K562 (cell line): ENCODE results near the gene GPC2. TPM values are rescaled to one million over a fixed set of nuclear protein-coding genes. Genes with fewer than 3 reads are reported as not detected.
A peak's percentile ranks its signal among the peaks of the same experiment; 100 is the strongest.

ENCODE experiments used
- ATAC-seq: fragments of 200-7000 bp; cut with Tn5 transposase; 3 replicates; pipeline ENCODE4 v1.9.1; 2020; ENCODE audit warnings: moderate library complexity
- BruUV-seq: library from RNA; stranded (reverse); fragments of 400-500 nt; replicated peaks from 2 replicates; lab custom pipeline; 2021; lab: Mats Ljungman, UMichigan
- CTCF ChIA-PET: fragments of 300-600 bp; formaldehyde crosslinking; extraction: SDS; loops from one replicate; lab custom pipeline; 2021; ENCODE audit warnings: low intra/inter-chr PET ratio; lab: Yijun Ruan, JAX
- POLR2A ChIA-PET: fragments of 300-600, 350-650 bp; sonication (Branson Sonifier 250); formaldehyde crosslinking; extraction: SDS; loops from one replicate; lab custom pipeline; 2021; ENCODE audit warnings: antibody characterized with exemption, inconsistent platforms; lab: Yijun Ruan, JAX
- DNase-seq, 4 experiments: peaks; one replicate each; pipeline versions ENCODE4 v3.0.0 to v3.0.0-alpha.2; 2011 to 2018; ENCODE audit warnings: low spot score in 3 of 4, mixed read lengths in 3 of 4; ENCODE audit errors: extremely low read depth in 1 of 4
- FAIRE-seq: peaks from 2 replicates; lab custom pipeline; 2011; peaks lifted over from hg19 to GRCh38; lab: Jason Lieb, UNC
- H2AFZ ChIP-seq: 2 replicates; pipeline ENCODE4 v1.6.0; 2011; ENCODE audit warnings: low read depth, low read length, control low read depth, inconsistent platforms
- H3K27ac ChIP-seq: fragments of 200-600 bp; 3 replicates; pipeline ENCODE4 v1.8.0; 2011; ENCODE audit warnings: low read depth, mild to moderate bottlenecking, control low read depth, inconsistent platforms, low read length, moderate library complexity, mixed read lengths; ENCODE audit errors: extremely low read depth
- H3K27me3 ChIP-seq, 2 experiments: fragments of 300-600 bp in 1 of 2; 2 replicates in 1 of 2; 3 replicates in 1 of 2; pipeline versions ENCODE4 v1.6.0 to v1.8.0; 2011; ENCODE audit warnings: inconsistent platforms in 2 of 2, low read length in 2 of 2, mild to moderate bottlenecking in 1 of 2, mixed read lengths in 1 of 2, moderate library complexity in 1 of 2; ENCODE audit not compliant: control insufficient read depth in 2 of 2, insufficient read depth in 2 of 2
- H3K36me3 ChIP-seq: fragments of 300-600 bp; 3 replicates; pipeline ENCODE4 v1.8.0; 2011; ENCODE audit warnings: mild to moderate bottlenecking, low read length, inconsistent platforms; ENCODE audit not compliant: control insufficient read depth, insufficient read depth
- H3K4me1 ChIP-seq, 2 experiments: fragments of 200-600 bp in 1 of 2; replicated peaks in 1 of 2; 2 replicates in 1 of 2; 3 replicates in 1 of 2; pipeline versions ENCODE4 v1.5.1 to v1.8.0; 2011; ENCODE audit warnings: inconsistent platforms in 2 of 2, low read length in 2 of 2, mild to moderate bottlenecking in 1 of 2, mixed read lengths in 1 of 2, moderate library complexity in 1 of 2; ENCODE audit not compliant: control insufficient read depth in 2 of 2, insufficient read depth in 2 of 2
- H3K4me2 ChIP-seq: 2 replicates; pipeline ENCODE4 v1.6.1; 2011; ENCODE audit warnings: low read length, control low read depth, inconsistent platforms, mixed read lengths; ENCODE audit not compliant: insufficient read depth
- H3K4me3 ChIP-seq: fragments of 200-600 bp; sonication (generic), shearing (Covaris generic); 2 replicates; pipeline ENCODE4 v1.5.1; 2016; ENCODE audit warnings: control low read depth, inconsistent platforms
- H3K79me2 ChIP-seq: fragments of 200-600 bp; 3 replicates; pipeline ENCODE4 v1.8.0; 2011; ENCODE audit warnings: low read length, inconsistent platforms; ENCODE audit not compliant: control insufficient read depth, insufficient read depth
- H3K9ac ChIP-seq, 2 experiments: 2 replicates each; pipeline versions ENCODE4 v1.6.0 to v1.6.1; 2011; ENCODE audit warnings: low read depth in 2 of 2, low read length in 2 of 2, control low read depth in 1 of 2, inconsistent platforms in 1 of 2, mild to moderate bottlenecking in 1 of 2, mixed read lengths in 1 of 2; ENCODE audit not compliant: insufficient read depth in 1 of 2
- H3K9me1 ChIP-seq: one replicate; pipeline ENCODE4 v1.6.0; 2011; ENCODE audit warnings: inconsistent platforms, mild to moderate bottlenecking, low read length, moderate library complexity; ENCODE audit not compliant: control insufficient read depth, insufficient read depth
- H3K9me3 ChIP-seq: replicated peaks from 2 replicates; pipeline ENCODE4 v1.5.1; 2011; ENCODE audit warnings: low read depth, low read length, inconsistent platforms; ENCODE audit not compliant: control insufficient read depth, insufficient read depth
- H4K20me1 ChIP-seq: replicated peaks from 2 replicates; pipeline ENCODE4 v1.6.1; 2011; ENCODE audit warnings: low read length, inconsistent platforms, mixed read lengths; ENCODE audit not compliant: control insufficient read depth, insufficient read depth
- CC2D1A ChIP-seq: fragments of 450-650 bp; IDR thresholded peaks from 2 replicates; pipeline ENCODE4 v1.6.1; 2017; ENCODE audit warnings: mild to moderate bottlenecking
- E2F1 ChIP-seq: sonication (generic); formaldehyde crosslinking; IDR thresholded peaks from 2 replicates; pipeline ENCODE4 v1.8.1; 2023; ENCODE audit warnings: mild to moderate bottlenecking, missing genetic modification reagents, moderate library complexity
- HLTF ChIP-seq: fragments of 450-650 bp; IDR thresholded peaks from 2 replicates; pipeline ENCODE4 v1.6.1; 2016
- KLF16 ChIP-seq: IDR thresholded peaks from 2 replicates; pipeline ENCODE4 v1.6.1; 2016; ENCODE audit warnings: antibody characterized with exemption
- NFE2 ChIP-seq: IDR thresholded peaks from 2 replicates; pipeline ENCODE4 v1.6.1; 2014; ENCODE audit warnings: antibody characterized with exemption, low read depth
- NRF1 ChIP-seq, 2 experiments: fragments of 450-650 bp; IDR thresholded peaks in 1 of 2; conservative IDR thresholded peaks in 1 of 2; 2 replicates each; pipeline ENCODE4 v1.6.1; 2014; ENCODE audit warnings: mild to moderate bottlenecking in 2 of 2
- RBBP5 ChIP-seq: fragments of 200-600 bp; sonication (generic); IDR thresholded peaks from 2 replicates; pipeline ENCODE4 v1.6.1; 2012; ENCODE audit warnings: borderline replicate concordance, mild to moderate bottlenecking, low read length, control low read depth, inconsistent platforms; ENCODE audit not compliant: insufficient read depth, poor library complexity, severe bottlenecking
- SAFB2 ChIP-seq: fragments of 200-400 bp; formaldehyde crosslinking; IDR thresholded peaks from 2 replicates; pipeline ENCODE4 v1.6.1; 2018; ENCODE audit warnings: borderline replicate concordance, low read length, low read depth, moderate library complexity; ENCODE audit not compliant: severe bottlenecking
- SIN3B ChIP-seq: fragments of 450-650 bp; IDR thresholded peaks from 2 replicates; pipeline ENCODE4 v1.6.1; 2017; ENCODE audit warnings: low read depth, mild to moderate bottlenecking, moderate library complexity
- ZNF407 ChIP-seq: fragments of 450-650 bp; IDR thresholded peaks from 2 replicates; pipeline ENCODE4 v1.6.1; 2016; ENCODE audit warnings: low read depth
- WGBS: fragments of 100-300 bp; shearing (Covaris generic); methylation state at CpG from one replicate; pipeline ENCODE4 v1.1.6; 2016; ENCODE audit warnings: low coverage, mixed read lengths; ENCODE audit not compliant: insufficient coverage; ENCODE audit errors: missing lambda C conversion rate; 5-methylcytosine and 5-hydroxymethylcytosine counted together
- in situ Hi-C: fragments of 300-500 bp; cut with MboI; formaldehyde crosslinking; loops from 4 replicates; pipeline ENCODE4 v1.15.0; 2018; ENCODE audit warnings: inconsistent platforms, mixed read lengths
- intact Hi-C: fragments of 100-400 bp; cut with micrococcal nuclease; formaldehyde crosslinking; loops from 2 replicates; pipeline ENCODE4 v1.14.2; 2022
- polyA plus RNA-seq, 8 experiments: library from polyadenylated mRNA; depleted of rRNA in 4 of 8; stranded (reverse) in 5 of 8; unstranded in 3 of 8; fragments of >200 nt; fragmentation: Nextera tagmentation in 2 of 8; fragmentation: Illumina TruSeq in 1 of 8; extraction: Ambion mirVana in 2 of 8; extraction: Trizol in 1 of 8; gene quantifications; 2 replicates each; pipeline versions ENCODE4 v1.2.1 to v1.2.3, GENCODE V29; 2011 to 2014; ENCODE audit warnings: inconsistent platforms in 1 of 8, missing spikeins in 1 of 8
- total RNA-seq, 7 experiments: library from RNA; depleted of rRNA in 6 of 7; stranded (reverse); fragments of >200 nt in 6 of 7; fragmentation: Illumina TruSeq in 2 of 7; extraction: Trizol in 2 of 7; gene quantifications; 2 replicates each; pipeline versions ENCODE4 v1.2.1 to v1.2.3, GENCODE V29; 2011 to 2021; ENCODE audit warnings: low replicate concordance in 1 of 7
- TF ChIP-seq, protein P1 (sequence below): sonication (generic); formaldehyde crosslinking; IDR thresholded peaks from 2 replicates; pipeline ENCODE4 v1.9.0; 2022; ENCODE audit warnings: mild to moderate bottlenecking, missing genetic modification reagents

GPC2 gene
- total and polyA plus RNA-seq, 9 of the 15 experiments (the other 6 are each of a cell fraction or from before 2014, with no cell fraction given) = 0.06 to 7.7 (median 1.4) TPM; not detected in 1

GRCh38 chr7:100158229-100159098, 18.7 kb downstream of the GPC2 start, which contains the start of gene TRAPPC14:
TRAPPC14 (minus strand) TSS chr7:100158723; CDS start chr7:100158499, 224 bp downstream.
- ChIA-PET POLR2A (interaction anchor here (0.7 to 2.1 kb wide), 8 partner anchors 9 to 139 kb away, joined by 3 to 8 read pairs (median 3); partner anchors contain the start of gene LAMTOR4), CTCF (interaction anchor here (0.6 kb wide), 1 partner anchor 11 kb away, joined by 5 read pairs; no protein-coding TSS in a partner anchor)
- DNase-seq = peak; percentile 97 to 100 (median 98)
- no TSS peak for BruUV-seq
- peak within 1 kb of the TSS; percentile 91 for H3K27ac ChIP-seq
- in situ Hi-C loops (no loop called here), intact Hi-C loops (loop anchor here (1.0 to 5.0 kb wide), 3 partner anchors 9 to 114 kb away; no protein-coding TSS in a partner anchor)
- H3K27me3 ChIP-seq = no peaks in the 10 kb centered on the region
- peak; percentile 84 for FAIRE-seq
- peaks cover 35 to 74% of the 10 kb centered on the region in 2 experiments for H3K4me1 ChIP-seq
- no peaks in the 10 kb centered on the region for H3K9me1 ChIP-seq
- H2AFZ ChIP-seq = peak within 1 kb of the TSS; percentile 84
- peak within 1 kb of the TSS; percentile 90 to 98 for H3K9ac ChIP-seq
- H3K79me2 ChIP-seq = peaks cover 30% of the 10 kb centered on the region
- WGBS = 2% methylated on average over 67 of the region's 87 CpGs
- peaks cover 36% of the 10 kb centered on the region for H3K36me3 ChIP-seq
- peak within 1 kb of the TSS; percentile 99 for H3K4me3 ChIP-seq
- peak; percentile 87 for ATAC-seq
- peak within 1 kb of the TSS; percentile 89 for H3K4me2 ChIP-seq
- H4K20me1 ChIP-seq = peaks cover 10% of the 10 kb centered on the region
- H3K9me3 ChIP-seq = no peaks in the 10 kb centered on the region
- TF ChIP-seq RBBP5 = peak; percentile 94
- peak; percentile 70; the same call in 1 of the 2 replicates for TF ChIP-seq KLF16
- no peak for TF ChIP-seq SAFB2
- peak; percentile 41 for TF ChIP-seq NFE2
- peak; percentile 70 for TF ChIP-seq SIN3B
- TF ChIP-seq, protein P1, sequence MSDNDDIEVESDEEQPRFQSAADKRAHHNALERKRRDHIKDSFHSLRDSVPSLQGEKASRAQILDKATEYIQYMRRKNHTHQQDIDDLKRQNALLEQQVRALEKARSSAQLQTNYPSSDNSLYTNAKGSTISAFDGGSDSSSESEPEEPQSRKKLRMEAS (CRISPR knock-in tag) = peak; percentile 57; the same call in 1 of the 2 replicates
- TF ChIP-seq HLTF = peak; percentile 46; the same call in 1 of the 2 replicates
- TF ChIP-seq E2F1 (CRISPR knock-in tag) = peak; percentile 67; the same call in 1 of the 2 replicates
- TF ChIP-seq ZNF407 = no peak
- peak; percentile 43; the same call in 1 of the 2 replicates for TF ChIP-seq CC2D1A
- peak in 1 of 2 experiments; percentile 54; a peak in 3 of 4 replicates for TF ChIP-seq NRF1 (conservative IDR thresholded peaks at IDR 0.05 in 1 of 2, IDR thresholded peaks at IDR 0.05 in 1 of 2)
